Omental fat pad (tissue), 4 donors: ENCODE results near the gene DTNBP1. TPM values are rescaled to one million over a fixed set of nuclear protein-coding genes. Genes with fewer than 3 reads are reported as not detected.

Source experiments
- ATAC-seq: fragments of 150-250 bp; one replicate; pipeline ENCODE4 v1.9.1; 2016; ENCODE audit warnings: mild to moderate bottlenecking, moderate library complexity; ENCODE audit not compliant: low FRiP score
- DNase-seq: peaks from one replicate; pipeline ENCODE4 v3.0.0-alpha.2; 2019; ENCODE audit warnings: low spot score
- total RNA-seq, 4 donors: library from RNA; depleted of rRNA; stranded (reverse); fragments of >200 nt; gene quantifications; one replicate each; pipeline ENCODE4 v1.1.0, GENCODE V29; 2016
- TF ChIP-seq, protein P1 (sequence below), 3 donors: fragments of 450-650 bp; IDR thresholded peaks; one replicate each; pipeline ENCODE4 v1.5.1; 2016 to 2017; ENCODE audit warnings: antibody characterized with exemption in 3 of 3, mild to moderate bottlenecking in 3 of 3, moderate library complexity in 2 of 3

Gene DTNBP1
- total RNA-seq, 4 donors from 2014 or later = 5.9 to 13.9 (median 10.4) TPM

DNA sequence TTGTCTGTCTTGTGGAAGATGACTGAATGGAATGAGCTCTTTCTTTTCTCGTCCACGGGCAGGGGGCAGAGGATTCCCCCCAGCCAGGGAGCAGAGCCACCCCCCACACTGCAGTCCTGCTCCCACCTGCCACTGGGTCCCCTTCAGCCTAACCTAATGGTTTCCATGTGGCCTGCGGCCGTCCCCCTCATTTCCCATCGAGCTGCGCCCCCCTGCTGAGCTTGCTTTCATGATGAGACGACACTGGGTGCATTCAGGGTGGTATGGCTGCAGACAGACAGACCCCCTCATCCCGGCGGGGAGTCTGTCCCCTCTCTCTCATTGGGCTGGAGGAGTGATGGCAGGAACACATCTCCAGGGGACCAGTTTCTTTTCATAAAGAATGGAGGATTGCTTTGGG is 140.8 kb downstream of the DTNBP1 start:
- no peak for ATAC-seq
- DNase-seq = no peak
- TF ChIP-seq, protein P1, sequence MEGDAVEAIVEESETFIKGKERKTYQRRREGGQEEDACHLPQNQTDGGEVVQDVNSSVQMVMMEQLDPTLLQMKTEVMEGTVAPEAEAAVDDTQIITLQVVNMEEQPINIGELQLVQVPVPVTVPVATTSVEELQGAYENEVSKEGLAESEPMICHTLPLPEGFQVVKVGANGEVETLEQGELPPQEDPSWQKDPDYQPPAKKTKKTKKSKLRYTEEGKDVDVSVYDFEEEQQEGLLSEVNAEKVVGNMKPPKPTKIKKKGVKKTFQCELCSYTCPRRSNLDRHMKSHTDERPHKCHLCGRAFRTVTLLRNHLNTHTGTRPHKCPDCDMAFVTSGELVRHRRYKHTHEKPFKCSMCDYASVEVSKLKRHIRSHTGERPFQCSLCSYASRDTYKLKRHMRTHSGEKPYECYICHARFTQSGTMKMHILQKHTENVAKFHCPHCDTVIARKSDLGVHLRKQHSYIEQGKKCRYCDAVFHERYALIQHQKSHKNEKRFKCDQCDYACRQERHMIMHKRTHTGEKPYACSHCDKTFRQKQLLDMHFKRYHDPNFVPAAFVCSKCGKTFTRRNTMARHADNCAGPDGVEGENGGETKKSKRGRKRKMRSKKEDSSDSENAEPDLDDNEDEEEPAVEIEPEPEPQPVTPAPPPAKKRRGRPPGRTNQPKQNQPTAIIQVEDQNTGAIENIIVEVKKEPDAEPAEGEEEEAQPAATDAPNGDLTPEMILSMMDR (IDR thresholded peaks at IDR 0.05) = no peak

DNA sequence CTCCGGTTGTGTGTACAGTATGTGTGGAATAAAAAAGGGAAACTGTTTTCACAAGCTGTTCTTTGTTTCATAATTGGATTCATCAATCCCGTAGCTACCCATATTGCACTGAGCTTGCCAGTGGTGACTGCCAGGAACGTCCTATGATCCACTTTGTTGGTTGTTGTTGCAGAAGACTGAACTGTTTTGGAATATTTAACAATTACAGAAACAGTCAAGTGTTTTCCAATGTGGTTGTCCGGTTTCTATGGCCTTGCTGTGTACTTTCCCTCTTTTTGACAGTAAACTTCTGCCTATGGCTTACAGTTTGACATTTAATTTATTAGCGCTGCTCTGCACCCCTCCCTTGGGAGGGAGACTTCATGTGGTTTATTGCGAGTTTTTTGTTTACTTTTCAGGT is 141.2 kb downstream of the DTNBP1 start:
- ATAC-seq = no peak
- DNase-seq = no peak
- TF ChIP-seq, protein P1 (IDR thresholded peaks at IDR 0.05) = no peak

DNA sequence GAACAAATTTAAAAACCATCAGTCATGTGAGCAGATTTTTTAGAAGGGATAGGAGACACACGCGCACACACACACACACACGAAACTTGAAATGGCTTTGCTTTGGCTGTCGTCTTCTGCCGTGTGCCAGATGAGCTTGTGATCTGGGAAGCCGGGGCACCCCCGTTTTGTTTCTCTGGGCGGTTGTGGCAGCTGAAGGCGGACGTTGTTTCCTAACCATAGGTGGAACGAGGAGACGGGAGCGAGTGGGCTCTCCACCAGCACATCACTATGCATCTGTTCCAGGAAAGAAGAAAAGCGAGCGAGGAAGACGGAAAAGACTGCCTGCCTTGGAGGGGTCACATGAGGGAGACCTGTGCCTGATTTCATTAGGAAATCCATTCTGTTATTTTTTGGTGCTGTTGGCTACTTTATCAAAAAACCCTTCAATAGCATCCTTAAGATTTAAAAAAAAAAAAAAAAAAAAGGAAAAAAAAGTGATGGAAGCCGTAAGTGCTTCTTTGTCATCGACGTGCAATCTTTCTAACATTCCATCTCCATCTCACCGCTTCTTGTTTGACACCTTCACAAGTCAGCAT is 142.1 kb downstream of the DTNBP1 start:
- ATAC-seq (no peak), DNase-seq (no peak)
- TF ChIP-seq, protein P1 (IDR thresholded peaks at IDR 0.05) = no peak

DNA sequence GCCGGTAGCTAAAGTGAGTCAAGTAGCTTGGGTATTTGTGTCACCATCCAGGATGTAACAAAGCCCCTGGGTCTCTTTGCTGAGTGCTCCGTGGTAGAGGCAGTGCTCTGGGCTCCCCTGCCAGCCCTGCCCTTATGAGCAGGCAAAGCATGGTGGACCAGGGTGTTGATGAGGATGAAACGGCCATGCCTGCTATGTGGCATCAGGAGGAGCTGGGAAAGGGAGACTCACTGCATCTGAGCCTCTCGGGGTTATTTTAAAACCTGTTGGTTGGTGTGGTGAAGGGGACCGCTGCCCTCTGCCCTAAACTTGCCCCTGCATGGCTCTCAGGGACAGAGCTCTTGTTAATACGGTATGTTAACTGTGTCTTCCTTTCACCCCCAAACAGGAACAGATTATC is 143.1 kb downstream of the DTNBP1 start:
- DNase-seq (peak; percentile 13), ATAC-seq (no peak)
- TF ChIP-seq, protein P1 (IDR thresholded peaks at IDR 0.05) = no peak

DNA sequence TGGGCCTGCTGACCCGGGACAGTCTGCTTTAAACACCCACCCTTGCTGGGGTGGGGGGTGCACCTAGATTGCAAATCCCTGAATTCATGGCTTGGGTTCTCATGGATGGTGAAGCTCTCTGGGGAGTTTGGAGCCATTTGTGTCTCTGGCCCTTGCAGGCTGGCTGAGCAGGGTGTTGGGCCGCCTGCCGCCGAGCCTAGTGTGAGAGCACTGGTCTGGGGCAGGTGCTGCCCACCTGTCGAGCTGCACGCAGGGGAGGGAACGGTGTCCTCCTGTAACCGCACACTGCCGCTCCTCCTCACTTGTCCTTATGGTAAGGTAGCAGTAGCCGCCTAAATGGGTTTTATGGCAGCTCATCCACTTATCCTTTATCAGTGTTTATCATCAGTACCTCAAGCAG is 143.9 kb downstream of the DTNBP1 start:
- TF ChIP-seq, protein P1 (IDR thresholded peaks at IDR 0.05) = no peak
- no peak for ATAC-seq
- peak; percentile 9 for DNase-seq

DNA sequence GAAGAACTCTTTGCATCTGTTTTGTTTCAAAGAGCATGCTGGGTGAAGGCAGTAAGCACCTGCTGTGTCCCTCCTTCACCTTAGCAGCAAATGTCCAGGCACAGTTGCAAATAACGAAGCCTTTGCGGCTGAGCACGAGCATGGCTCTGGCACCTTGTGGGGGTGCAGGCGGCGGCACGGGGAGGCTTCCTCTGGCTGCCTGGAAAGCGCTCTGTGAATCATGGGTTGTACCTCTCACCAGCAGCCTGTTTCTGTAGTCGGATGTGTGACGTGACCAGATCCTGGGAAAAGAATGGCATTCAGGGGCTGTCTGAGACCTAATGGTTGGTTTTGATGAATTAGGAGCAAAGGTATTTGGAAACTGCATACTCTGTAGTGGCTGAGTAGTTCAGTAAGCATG is 144.8 kb downstream of the DTNBP1 start:
- ATAC-seq = no peak
- DNase-seq = peak; percentile 11
- TF ChIP-seq, protein P1 (IDR thresholded peaks at IDR 0.05) = no peak

DNA sequence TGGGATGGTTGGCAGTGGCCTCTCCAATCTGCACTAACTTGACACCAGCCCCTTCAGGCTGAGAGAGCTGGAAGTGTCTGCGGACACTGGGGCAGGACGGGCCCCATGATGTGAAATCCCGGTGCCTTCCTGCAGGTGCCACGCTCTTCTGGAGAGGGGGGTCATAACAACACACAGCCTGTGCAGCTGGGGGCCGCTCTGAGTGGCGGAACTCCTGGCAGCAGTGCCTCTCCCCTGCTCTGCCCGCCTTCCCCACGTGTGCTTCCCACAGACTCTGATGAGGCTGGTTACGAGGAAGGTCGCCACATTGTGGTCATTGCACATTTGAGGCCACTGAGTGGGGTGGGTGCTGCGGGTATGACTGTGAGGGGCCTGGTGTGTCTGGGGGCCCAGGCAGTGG is 145.2 kb downstream of the DTNBP1 start:
- DNase-seq (peak; percentile 14), ATAC-seq (peak; percentile 14)
- TF ChIP-seq, protein P1 (IDR thresholded peaks at IDR 0.05) = no peak
